ENCODE measurements around the gene PAX6.
"Not testable (repeated sequence)": the region's sequence is repeated elsewhere in the genome, so short reads cannot be mapped to it uniquely, and the experiment has no call there.

Gene PAX6

GRCh38 chr11:31763296-31763695 is 47.8 kb downstream of the PAX6 start:
- no peak for DNase-seq

DNA sequence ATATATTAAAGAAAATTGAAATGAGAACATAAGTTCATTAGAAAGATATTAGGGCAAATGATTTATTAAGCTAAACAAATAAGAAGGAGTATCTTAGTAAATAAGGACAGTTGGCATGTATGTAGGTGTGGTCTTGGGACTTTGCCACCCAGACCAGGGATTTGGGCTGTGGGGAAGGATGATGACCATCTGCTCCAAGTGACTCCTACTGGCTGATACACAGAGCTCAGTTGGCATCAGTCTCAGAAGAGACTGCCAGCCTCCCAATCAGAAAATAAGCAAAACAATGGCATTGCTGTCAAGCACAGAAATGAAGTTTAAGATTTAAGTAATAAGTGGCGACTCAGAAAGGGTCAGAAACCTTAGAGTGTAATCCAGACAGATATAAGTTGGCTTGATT is 49.5 kb downstream of the PAX6 start:
- DNase-seq: no peak

DNA sequence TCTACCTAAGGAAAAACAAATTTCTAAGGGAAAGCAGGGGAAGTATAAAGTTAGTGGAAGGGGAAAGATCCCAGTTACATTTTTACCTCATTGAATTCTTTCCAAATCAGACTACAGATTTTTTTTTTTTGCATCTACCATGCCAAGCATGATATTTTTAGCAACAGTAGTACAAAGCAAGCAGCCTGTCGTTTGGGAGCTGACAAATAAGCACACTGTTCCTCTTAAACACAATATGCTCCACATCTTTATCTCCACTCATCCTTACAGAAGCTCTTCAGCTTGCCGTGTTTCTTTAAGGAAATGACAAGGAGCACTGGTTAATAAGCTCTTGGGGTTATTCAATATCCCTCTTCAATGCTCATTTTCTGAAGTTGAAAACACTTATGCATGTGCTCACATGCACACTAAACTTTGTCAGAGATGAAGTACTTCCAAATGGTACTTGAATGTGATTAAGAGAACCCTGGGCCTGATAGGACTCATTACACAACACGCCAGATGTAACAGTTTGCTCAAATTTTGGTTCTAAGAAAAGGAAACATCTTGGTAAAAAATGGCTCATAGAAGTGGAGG is 53.8 kb downstream of the PAX6 start:
- no peak for DNase-seq

- DNase-seq: no peak
These were observed 63.5 kb downstream of the PAX6 start for GRCh38 chr11:31747581-31747980.

DNA sequence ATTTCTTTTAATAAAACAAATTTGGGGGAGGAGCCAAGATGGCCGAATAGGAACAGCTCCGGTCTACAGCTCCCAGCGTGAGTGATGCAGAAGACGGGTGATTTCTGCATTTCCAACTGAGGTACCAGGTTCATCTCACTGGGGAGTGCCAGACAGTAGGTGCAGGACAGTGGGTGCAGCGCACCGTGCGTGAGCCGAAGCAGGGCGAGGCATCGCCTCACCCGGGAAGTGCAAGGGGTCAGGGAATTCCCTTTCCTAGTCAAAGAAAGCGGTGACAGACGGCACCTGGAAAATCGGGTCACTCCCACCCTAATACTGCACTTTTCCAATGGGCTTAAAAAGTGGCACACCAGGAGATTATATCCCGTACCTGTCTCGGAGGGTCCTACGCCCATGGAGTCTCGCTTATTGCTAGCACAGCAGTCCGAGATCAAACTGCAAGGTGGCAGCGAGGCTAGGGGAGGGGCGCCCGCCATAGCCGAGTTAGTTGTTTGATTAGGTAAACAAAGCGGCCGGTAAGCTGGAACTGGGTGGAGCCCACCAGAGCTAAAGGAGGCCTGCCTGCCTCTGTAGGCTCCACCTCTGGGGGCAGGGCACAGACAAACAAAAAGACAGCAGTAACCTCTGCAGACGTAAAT is 70.3 kb downstream of the PAX6 start:
- not testable (repeated sequence) for DNase-seq

GRCh38 chr11:31740131-31740530 is 71.0 kb downstream of the PAX6 start:
- no peak for DNase-seq
